Activated T-cell treated with anti-CD3 and anti-CD28 coated beads, Interleukin-2, amount 50 U/mL, for 24 hours (primary cell): ENCODE results near the gene ZNF146.
A peak's percentile ranks its signal among the peaks of the same experiment; 100 is the strongest.
"Not testable (repeated sequence)": the region's sequence is repeated elsewhere in the genome, so short reads cannot be mapped to it uniquely, and the experiment has no call there.

Experiments used
- DNase-seq: peaks from one replicate; pipeline ENCODE4 v3.0.0-alpha.2; 2020
- H3K27ac Mint-ChIP-seq: 2 replicates; pipeline ENCODE4 v1.8.0; 2020; ENCODE audit warnings: mild to moderate bottlenecking, mixed read lengths
- H3K27me3 Mint-ChIP-seq: 2 replicates; pipeline ENCODE4 v1.8.0; 2020; ENCODE audit warnings: mixed read lengths
- H3K36me3 Mint-ChIP-seq: 2 replicates; pipeline ENCODE4 v1.8.0; 2020; ENCODE audit warnings: low read depth, mixed read lengths
- H3K4me1 Mint-ChIP-seq: 2 replicates; pipeline ENCODE4 v1.8.0; 2020; ENCODE audit warnings: low read depth, mixed read lengths
- H3K4me3 Mint-ChIP-seq: 2 replicates; pipeline ENCODE4 v1.8.0; 2020; ENCODE audit warnings: mild to moderate bottlenecking, moderate library complexity, mixed read lengths
- H3K9me3 Mint-ChIP-seq: 2 replicates; pipeline ENCODE4 v1.8.0; 2020; ENCODE audit warnings: mixed read lengths

The ZNF146 gene

GRCh38 chr19:36210497-36210896 lies 4.4 kb upstream of the ZNF146 start:
- no peak overlapping the region for H3K27ac Mint-ChIP-seq
- no peaks in the 10 kb centered on the region for H3K9me3 Mint-ChIP-seq
- H3K27me3 Mint-ChIP-seq, result no peaks in the 10 kb centered on the region
- peaks cover 2% of the 10 kb centered on the region for H3K4me1 Mint-ChIP-seq
- DNase-seq, result no peak
- peaks cover 3% of the 10 kb centered on the region for H3K36me3 Mint-ChIP-seq
- H3K4me3 Mint-ChIP-seq, result no peak overlapping the region

GRCh38 chr19:36212895-36213294 lies 2.0 kb upstream of the ZNF146 start:
- H3K4me3 Mint-ChIP-seq, result peak overlapping the region; percentile 38
- peaks cover 16% of the 10 kb centered on the region for H3K4me1 Mint-ChIP-seq
- peak overlapping the region; percentile 22 for H3K27ac Mint-ChIP-seq
- DNase-seq, result no peak
- H3K27me3 Mint-ChIP-seq, result no peaks in the 10 kb centered on the region
- H3K36me3 Mint-ChIP-seq, result peaks cover 21% of the 10 kb centered on the region
- H3K9me3 Mint-ChIP-seq, result no peaks in the 10 kb centered on the region

GRCh38 chr19:36215276-36216123 lies 594 bp downstream of the ZNF146 start:
- Mint-ChIP-seq H3K4me1 (peaks cover 29% of the 10 kb centered on the region), H3K9me3 (peaks cover 6% of the 10 kb centered on the region), H3K27me3 (no peaks in the 10 kb centered on the region), H3K36me3 (peaks cover 42% of the 10 kb centered on the region), H3K4me3 (no peak overlapping the region), H3K27ac (no peak overlapping the region)
- DNase-seq, result no peak

GRCh38 chr19:36221474-36221873 lies 6.6 kb downstream of the ZNF146 start:
- no peak overlapping the region for H3K4me3 Mint-ChIP-seq
- H3K27me3 Mint-ChIP-seq, result no peaks in the 10 kb centered on the region
- peaks cover 26% of the 10 kb centered on the region for H3K9me3 Mint-ChIP-seq
- peaks cover 91% of the 10 kb centered on the region for H3K36me3 Mint-ChIP-seq
- no peak for DNase-seq
- no peak overlapping the region for H3K27ac Mint-ChIP-seq
- H3K4me1 Mint-ChIP-seq, result peaks cover 46% of the 10 kb centered on the region

- no peak overlapping the region for H3K4me3 Mint-ChIP-seq
- H3K4me1 Mint-ChIP-seq, result peaks cover 39% of the 10 kb centered on the region
- H3K27me3 Mint-ChIP-seq, result no peaks in the 10 kb centered on the region
- no peak overlapping the region for H3K27ac Mint-ChIP-seq
- H3K36me3 Mint-ChIP-seq, result peaks cover 94% of the 10 kb centered on the region
- peaks cover 26% of the 10 kb centered on the region for H3K9me3 Mint-ChIP-seq
- no peak for DNase-seq
Observed at GRCh38 chr19:36222503-36222902, 7.6 kb downstream of the ZNF146 start.

- Mint-ChIP-seq H3K4me1 (peaks cover 28% of the 10 kb centered on the region), H3K36me3 (peaks cover 99% of the 10 kb centered on the region), H3K27me3 (no peaks in the 10 kb centered on the region), H3K9me3 (peaks cover 35% of the 10 kb centered on the region), H3K4me3 (no peak overlapping the region), H3K27ac (peak overlapping the region; percentile 76)
- no peak for DNase-seq
Observed at GRCh38 chr19:36225219-36225892, 10.4 kb downstream of the ZNF146 start.

- H3K9me3 Mint-ChIP-seq, result peaks cover 64% of the 10 kb centered on the region
- not testable (repeated sequence) for H3K27me3 Mint-ChIP-seq, DNase-seq, H3K4me3 Mint-ChIP-seq, H3K27ac Mint-ChIP-seq, H3K4me1 Mint-ChIP-seq
- H3K36me3 Mint-ChIP-seq, result peaks cover 99% of the 10 kb centered on the region
Observed at GRCh38 chr19:36233626-36234025, 18.7 kb downstream of the ZNF146 start.

GRCh38 chr19:36236304-36236945 lies 21.5 kb downstream of the ZNF146 start:
- no peak for DNase-seq
- H3K36me3 Mint-ChIP-seq, result peaks cover 91% of the 10 kb centered on the region
- H3K4me1 Mint-ChIP-seq, result no peaks in the 10 kb centered on the region
- no peak overlapping the region for H3K4me3 Mint-ChIP-seq
- peaks cover 62% of the 10 kb centered on the region for H3K9me3 Mint-ChIP-seq
- no peaks in the 10 kb centered on the region for H3K27me3 Mint-ChIP-seq
- H3K27ac Mint-ChIP-seq, result no peak overlapping the region

- H3K36me3 Mint-ChIP-seq, result peaks cover 89% of the 10 kb centered on the region
- no peak overlapping the region for H3K27ac Mint-ChIP-seq
- peaks cover 63% of the 10 kb centered on the region for H3K9me3 Mint-ChIP-seq
- no peaks in the 10 kb centered on the region for H3K27me3 Mint-ChIP-seq
- H3K4me3 Mint-ChIP-seq, result no peak overlapping the region
- no peaks in the 10 kb centered on the region for H3K4me1 Mint-ChIP-seq
- no peak for DNase-seq
Observed at GRCh38 chr19:36236946-36237310, 22.0 kb downstream of the ZNF146 start.

- Mint-ChIP-seq H3K27ac (no peak overlapping the region), H3K9me3 (peaks cover 49% of the 10 kb centered on the region), H3K4me1 (no peaks in the 10 kb centered on the region), H3K4me3 (no peak overlapping the region), H3K27me3 (peaks cover 11% of the 10 kb centered on the region), H3K36me3 (peaks cover 38% of the 10 kb centered on the region)
- no peak for DNase-seq
Observed at GRCh38 chr19:36244066-36244465, 29.2 kb downstream of the ZNF146 start.

GRCh38 chr19:36245210-36246005 lies 30.5 kb downstream of the ZNF146 start:
- H3K27ac Mint-ChIP-seq, result no peak overlapping the region
- DNase-seq, result no peak
- H3K36me3 Mint-ChIP-seq, result peaks cover 27% of the 10 kb centered on the region
- no peak overlapping the region for H3K4me3 Mint-ChIP-seq
- H3K27me3 Mint-ChIP-seq, result peaks cover 11% of the 10 kb centered on the region
- no peaks in the 10 kb centered on the region for H3K4me1 Mint-ChIP-seq
- peaks cover 40% of the 10 kb centered on the region for H3K9me3 Mint-ChIP-seq

- no peak overlapping the region for H3K27ac Mint-ChIP-seq
Observed at GRCh38 chr19:36246006-36246481, 31.1 kb downstream of the ZNF146 start.

GRCh38 chr19:36252047-36252446 lies 37.1 kb downstream of the ZNF146 start:
- H3K4me1 Mint-ChIP-seq, result no peaks in the 10 kb centered on the region
- H3K9me3 Mint-ChIP-seq, result peaks cover 46% of the 10 kb centered on the region
- DNase-seq, result no peak
- H3K4me3 Mint-ChIP-seq, result no peak overlapping the region
- no peaks in the 10 kb centered on the region for H3K27me3 Mint-ChIP-seq
- H3K27ac Mint-ChIP-seq, result no peak overlapping the region
- peaks cover 11% of the 10 kb centered on the region for H3K36me3 Mint-ChIP-seq

More at GRCh38 chr19:36246006-36246481, 31.1 kb downstream of the ZNF146 start:
- peaks cover 22% of the 10 kb centered on the region for H3K36me3 Mint-ChIP-seq
- no peak for DNase-seq
- H3K9me3 Mint-ChIP-seq, result peaks cover 40% of the 10 kb centered on the region
- H3K4me3 Mint-ChIP-seq, result no peak overlapping the region
- H3K27me3 Mint-ChIP-seq, result peaks cover 11% of the 10 kb centered on the region
- H3K4me1 Mint-ChIP-seq, result no peaks in the 10 kb centered on the region

- no peaks in the 10 kb centered on the region for H3K4me1 Mint-ChIP-seq
- H3K36me3 Mint-ChIP-seq, result peaks cover 16% of the 10 kb centered on the region
- no peak overlapping the region for H3K27ac Mint-ChIP-seq
- H3K9me3 Mint-ChIP-seq, result peaks cover 41% of the 10 kb centered on the region
- no peak overlapping the region for H3K4me3 Mint-ChIP-seq
- peaks cover 5% of the 10 kb centered on the region for H3K27me3 Mint-ChIP-seq
- DNase-seq, result no peak
Observed at GRCh38 chr19:36254848-36255247, 39.9 kb downstream of the ZNF146 start.
